Gastrocnemius medialis (tissue), 4 donors: Measurements from ENCODE around the gene ETDC. TPM values are rescaled to one million over a fixed set of nuclear protein-coding genes. Genes with fewer than 3 reads are reported as not detected.
"Not testable (repeated sequence)": the region's sequence is repeated elsewhere in the genome, so short reads cannot be mapped to it uniquely, and the experiment has no call there.

Experiments
- ATAC-seq, 2 donors: fragments of 150-250 bp; one replicate each; pipeline ENCODE4 v1.9.1; 2016
- DNase-seq, 2 donors: peaks; one replicate each; pipeline ENCODE4 v3.0.0-alpha.2; 2019
- H3K27ac ChIP-seq, 4 donors: fragments of 200-600 bp; sonication (generic); 1 replicate in 1 of 4; 2 replicates in 3 of 4; pipeline ENCODE4 v1.5.1; 2016 to 2018; ENCODE audit warnings: mild to moderate bottlenecking in 2 of 4, moderate library complexity in 1 of 4
- H3K27me3 ChIP-seq, 3 donors: fragments of 200-600 bp; sonication (generic) in 2 of 3; 1 replicate in 1 of 3; 2 replicates in 2 of 3; pipeline versions ENCODE4 v1.5.1 to v1.6.0; 2016 to 2019; ENCODE audit warnings: mild to moderate bottlenecking in 1 of 3, moderate library complexity in 1 of 3
- H3K36me3 ChIP-seq, 2 donors: fragments of 200-600 bp; sonication (generic) in 1 of 2; one replicate each; pipeline ENCODE4 v1.5.1; 2017 to 2018
- H3K4me1 ChIP-seq, 2 donors: fragments of 200-600 bp; sonication (generic) in 1 of 2; one replicate each; pipeline ENCODE4 v1.5.1; 2016 to 2017; ENCODE audit warnings: mild to moderate bottlenecking in 2 of 2
- H3K4me3 ChIP-seq, 4 donors: fragments of 200-600 bp; sonication (generic) in 3 of 4; 1 replicate in 1 of 4; 2 replicates in 3 of 4; pipeline ENCODE4 v1.5.1; 2016 to 2019; ENCODE audit warnings: mild to moderate bottlenecking in 2 of 4
- H3K9me3 ChIP-seq, 3 donors: fragments of 200-600 bp; sonication (generic) in 2 of 3; 1 replicate in 1 of 3; 2 replicates in 2 of 3; pipeline ENCODE4 v1.5.1; 2016 to 2019
- CTCF ChIP-seq, 5 experiments: fragments of 450-650 bp in 3 of 5; fragments of 200-600 bp in 2 of 5; sonication (generic) in 2 of 5; IDR thresholded peaks in 4 of 5; conservative IDR thresholded peaks in 1 of 5; 1 replicate in 4 of 5; 2 replicates in 1 of 5; pipeline ENCODE4 v1.5.1; 2016 to 2019; ENCODE audit warnings: antibody characterized with exemption in 5 of 5, mild to moderate bottlenecking in 3 of 5, moderate library complexity in 3 of 5
- POLR2A ChIP-seq, 2 donors: fragments of 450-650 bp; IDR thresholded peaks; one replicate each; pipeline ENCODE4 v1.6.1; 2017; ENCODE audit warnings: antibody characterized with exemption in 2 of 2, mild to moderate bottlenecking in 2 of 2, moderate library complexity in 2 of 2
- in situ Hi-C, 4 donors: fragments of 200-750 bp; cut with MboI; loops; one replicate each; pipeline versions ENCODE4 v1.15.0 to v1.8.0; 2017; ENCODE audit warnings: low sequenced_read_pairs in 4 of 4
- intact Hi-C: fragments of 100-400 bp; cut with DNase I; formaldehyde crosslinking; loops from one replicate; pipeline ENCODE4 v1.15.1; 2023; ENCODE audit warnings: low total_unique reads
- total RNA-seq, 4 donors: library from RNA; depleted of rRNA; stranded (reverse); fragments of >200 nt; gene quantifications; one replicate each; pipeline versions ENCODE4 v1.1.0 to v1.2.3, GENCODE V29; 2016

ETDC gene
- total RNA-seq: not detected

- DNase-seq (no peak), ATAC-seq (no peak)
- H3K36me3 ChIP-seq: no peaks in the 10 kb centered on the region
- H3K4me1 ChIP-seq: no peaks in the 10 kb centered on the region
- TF ChIP-seq CTCF (IDR thresholded peaks at IDR 0.05 in 4 of 5, conservative IDR thresholded peaks at IDR 0.05 in 1 of 5) (no peak), POLR2A (IDR thresholded peaks at IDR 0.05) (no peak)
- intact Hi-C loops: no loop called here
- in situ Hi-C loops: no loop called here
- no peak within 1 kb of the TSS for H3K27ac ChIP-seq
- H3K9me3 ChIP-seq: no peaks in the 10 kb centered on the region
- H3K4me3 ChIP-seq: no peak within 1 kb of the TSS
- no peaks in the 10 kb centered on the region for H3K27me3 ChIP-seq
Observed at GRCh38 chrX:135309430-135309923, at the start of gene ETDC. Gene ETDC (plus strand): TSS chrX:135309480. CDS start chrX:135309480, 0 bp downstream.

- DNase-seq, intact Hi-C loops, H3K9me3 ChIP-seq, in situ Hi-C loops, H3K27me3 ChIP-seq, H3K27ac ChIP-seq, H3K36me3 ChIP-seq, H3K4me3 ChIP-seq, H3K4me1 ChIP-seq, ATAC-seq: not testable (repeated sequence)
Observed at GRCh38 chrX:135260976-135261375, 48.3 kb upstream of the ETDC start.

GRCh38 chrX:135263376-135263775 is 45.9 kb upstream of the ETDC start:
- in situ Hi-C loops, H3K27ac ChIP-seq, H3K27me3 ChIP-seq, H3K4me3 ChIP-seq, H3K9me3 ChIP-seq, DNase-seq, intact Hi-C loops, ATAC-seq, H3K36me3 ChIP-seq, H3K4me1 ChIP-seq: not testable (repeated sequence)

- Histone ChIP-seq H3K27ac (no peak overlapping the region), H3K4me1 (no peaks in the 10 kb centered on the region), H3K27me3 (no peaks in the 10 kb centered on the region), H3K4me3 (no peak overlapping the region), H3K9me3 (peaks cover 0 to 7% (median 0%) of the 10 kb centered on the region in 3 donors), H3K36me3 (no peaks in the 10 kb centered on the region)
- TF ChIP-seq CTCF (IDR thresholded peaks at IDR 0.05 in 4 of 5, conservative IDR thresholded peaks at IDR 0.05 in 1 of 5) (no peak), POLR2A (IDR thresholded peaks at IDR 0.05) (no peak)
- DNase-seq (no peak), ATAC-seq (no peak)
- intact Hi-C loops: no loop called here
- in situ Hi-C loops: no loop called here
Observed at GRCh38 chrX:135264206-135264605, 45.1 kb upstream of the ETDC start.

- no peak for DNase-seq
- no peak for ATAC-seq
- Histone ChIP-seq H3K4me3 (no peak overlapping the region), H3K9me3 (peaks cover 0 to 7% (median 0%) of the 10 kb centered on the region in 3 donors), H3K27me3 (no peaks in the 10 kb centered on the region), H3K27ac (no peak overlapping the region), H3K4me1 (no peaks in the 10 kb centered on the region), H3K36me3 (no peaks in the 10 kb centered on the region)
- intact Hi-C loops (no loop called here), in situ Hi-C loops (no loop called here)
- no peak for TF ChIP-seq POLR2A (IDR thresholded peaks at IDR 0.05)
- TF ChIP-seq CTCF (IDR thresholded peaks at IDR 0.05 in 4 of 5, conservative IDR thresholded peaks at IDR 0.05 in 1 of 5): no peak
Observed at GRCh38 chrX:135273162-135273561, 36.1 kb upstream of the ETDC start.

GRCh38 chrX:135275973-135276372 is 33.3 kb upstream of the ETDC start:
- in situ Hi-C loops: no loop called here

More at GRCh38 chrX:135275973-135276372, 33.3 kb upstream of the ETDC start:
- no peaks in the 10 kb centered on the region for H3K36me3 ChIP-seq
- no peak overlapping the region for H3K27ac ChIP-seq
- DNase-seq: no peak
- TF ChIP-seq CTCF (IDR thresholded peaks at IDR 0.05 in 4 of 5, conservative IDR thresholded peaks at IDR 0.05 in 1 of 5) (no peak), POLR2A (IDR thresholded peaks at IDR 0.05) (no peak)
- H3K27me3 ChIP-seq: no peaks in the 10 kb centered on the region
- H3K4me3 ChIP-seq: no peak overlapping the region
- H3K4me1 ChIP-seq: no peaks in the 10 kb centered on the region
- no peak for ATAC-seq
- intact Hi-C loops: no loop called here
- no peaks in the 10 kb centered on the region for H3K9me3 ChIP-seq
